GM12891 (cell line): ENCODE measurements around the gene GLCCI1.

Experiments
- DNase-seq: peaks from one replicate; pipeline ENCODE4 v3.0.0; 2011; ENCODE audit warnings: low spot score; ENCODE audit not compliant: insufficient read length
- FAIRE-seq: peaks from 2 replicates; lab custom pipeline; 2011; peaks lifted over from hg19 to GRCh38; lab: Jason Lieb, UNC
- PAX5 ChIP-seq: IDR thresholded peaks from 2 replicates; pipeline ENCODE4 v1.6.1; 2011; ENCODE audit warnings: low read length, moderate library complexity, mild to moderate bottlenecking; ENCODE audit not compliant: insufficient read depth, severe bottlenecking
- POLR2A ChIP-seq: IDR thresholded peaks from 2 replicates; pipeline ENCODE4 v1.6.1; 2011; ENCODE audit warnings: low read depth, low read length, control low read depth
- POLR2AphosphoS5 ChIP-seq: IDR thresholded peaks from 2 replicates; pipeline ENCODE4 v1.6.1; 2011; ENCODE audit warnings: low read depth, low read length, control low read depth
- POU2F2 ChIP-seq: IDR thresholded peaks from 2 replicates; pipeline ENCODE4 v1.6.1; 2011; ENCODE audit warnings: low read depth, mild to moderate bottlenecking, control low read depth, low read length, moderate library complexity
- SPI1 ChIP-seq: IDR thresholded peaks from 2 replicates; pipeline ENCODE4 v1.6.1; 2011; ENCODE audit warnings: low read depth, low read length, control low read depth
- TAF1 ChIP-seq: IDR thresholded peaks from 2 replicates; pipeline ENCODE4 v1.6.1; 2011; ENCODE audit warnings: low read depth, low read length, control low read depth

GLCCI1 gene

DNA sequence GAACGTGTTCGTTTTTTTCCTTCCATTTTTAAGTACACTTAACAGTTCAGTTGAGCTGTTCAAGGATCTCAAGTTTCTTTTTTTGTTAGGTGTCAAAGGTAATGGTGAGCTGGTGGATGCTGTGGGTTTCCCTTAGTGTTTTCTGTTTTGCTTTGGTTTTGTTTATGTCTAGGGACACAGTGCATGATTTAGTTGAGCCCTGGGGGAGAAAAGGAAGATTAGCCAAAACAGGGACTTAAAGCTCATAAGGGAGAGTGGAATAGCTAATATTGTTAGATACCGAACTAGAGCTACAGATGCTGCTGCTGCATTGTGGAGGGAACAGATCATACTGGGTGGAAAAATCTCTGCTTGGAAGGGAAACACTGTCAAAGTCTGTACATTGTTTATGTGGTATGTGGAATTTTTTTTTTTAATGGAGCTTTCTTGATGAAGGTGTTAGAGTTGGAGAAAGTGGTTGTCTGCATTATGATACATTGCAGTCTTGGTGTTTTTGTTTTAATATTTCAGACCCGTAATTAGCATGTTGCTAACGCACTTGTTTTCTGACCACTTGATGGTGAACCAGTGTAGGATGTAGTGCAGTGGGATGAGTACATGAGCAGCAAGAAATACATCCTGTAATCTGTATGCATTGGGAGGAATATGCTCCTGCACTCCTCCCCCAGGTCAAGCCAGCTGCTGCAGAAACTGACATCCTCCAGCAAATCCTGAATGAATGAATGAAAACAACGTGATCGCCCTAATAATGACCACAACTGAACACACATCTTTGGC, 2.1 kb downstream of the GLCCI1 start:
- FAIRE-seq (peak; percentile 80), DNase-seq (no peak)
- TF ChIP-seq POU2F2, result 0 out of 2 replicates have a peak, but pooled peaks have one; percentile 9
- no peak for TF ChIP-seq POLR2AphosphoS5
- TF ChIP-seq POLR2A, result peak; percentile 43; the same call in 1 of the 2 replicates

DNA sequence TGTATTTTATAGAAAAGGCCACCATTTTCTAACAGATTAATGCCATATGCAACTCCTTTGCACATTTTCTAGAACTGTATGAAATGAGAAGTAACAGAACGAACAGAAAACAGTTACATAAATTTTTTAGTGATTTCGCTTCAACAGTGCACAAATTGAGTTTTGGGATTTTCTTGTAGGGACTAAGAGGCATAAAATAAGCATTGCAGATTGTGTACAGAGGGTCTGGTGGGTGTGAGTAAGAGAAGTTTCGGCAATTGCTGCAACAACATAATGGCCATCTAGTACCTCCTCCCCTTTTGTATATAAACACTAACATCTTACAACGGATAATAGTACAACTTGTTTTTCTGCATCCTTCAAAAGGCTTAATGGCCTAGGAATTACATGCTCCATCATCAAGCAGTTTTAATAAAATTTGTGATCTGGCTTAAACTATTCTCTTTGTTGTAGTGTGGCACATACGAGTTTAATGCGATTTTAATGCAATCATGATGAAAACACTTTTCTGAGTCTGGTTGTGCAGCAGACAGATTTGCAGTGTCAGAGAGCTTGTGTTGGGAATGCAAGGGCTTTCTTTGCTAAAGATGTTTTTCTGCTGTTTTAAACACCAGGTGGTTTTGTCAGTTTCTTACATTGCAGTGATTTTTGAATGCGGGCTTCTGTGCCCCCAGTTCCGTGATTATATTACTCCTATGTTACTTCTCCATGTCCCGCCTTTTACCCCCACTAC, 2.9 kb downstream of the GLCCI1 start:
- DNase-seq (no peak), FAIRE-seq (peak; percentile 50)
- TF ChIP-seq POLR2A, result peak; percentile 18; the same call in 1 of the 2 replicates
- no peak; the same call in 1 of the 2 replicates for TF ChIP-seq POLR2AphosphoS5

DNA sequence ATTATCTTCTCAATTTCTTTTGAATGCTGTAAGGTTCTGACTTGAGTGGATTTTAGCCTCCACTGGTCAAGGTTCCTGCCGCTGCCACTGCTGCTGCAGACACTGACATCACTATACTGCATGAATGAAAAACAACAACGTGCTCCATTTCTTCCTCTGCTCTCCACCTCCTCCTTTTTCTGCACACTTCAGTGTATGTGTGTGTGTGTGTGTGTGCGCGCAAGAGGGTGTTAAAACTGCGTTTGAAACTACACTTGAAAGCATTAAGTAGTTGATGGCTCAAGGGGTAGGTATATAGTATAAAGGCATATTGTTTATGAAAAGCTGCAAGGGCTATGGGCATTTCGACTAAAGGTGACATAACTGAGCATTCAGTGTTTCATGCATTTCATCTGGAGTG, 3.5 kb downstream of the GLCCI1 start:
- FAIRE-seq (peak; percentile 55), DNase-seq (no peak)
- TF ChIP-seq TAF1 (no peak), POLR2AphosphoS5 (no peak), POLR2A (peak; percentile 46; the same call in 1 of the 2 replicates), SPI1 (no peak), PAX5 (no peak), POU2F2 (no peak)

DNA sequence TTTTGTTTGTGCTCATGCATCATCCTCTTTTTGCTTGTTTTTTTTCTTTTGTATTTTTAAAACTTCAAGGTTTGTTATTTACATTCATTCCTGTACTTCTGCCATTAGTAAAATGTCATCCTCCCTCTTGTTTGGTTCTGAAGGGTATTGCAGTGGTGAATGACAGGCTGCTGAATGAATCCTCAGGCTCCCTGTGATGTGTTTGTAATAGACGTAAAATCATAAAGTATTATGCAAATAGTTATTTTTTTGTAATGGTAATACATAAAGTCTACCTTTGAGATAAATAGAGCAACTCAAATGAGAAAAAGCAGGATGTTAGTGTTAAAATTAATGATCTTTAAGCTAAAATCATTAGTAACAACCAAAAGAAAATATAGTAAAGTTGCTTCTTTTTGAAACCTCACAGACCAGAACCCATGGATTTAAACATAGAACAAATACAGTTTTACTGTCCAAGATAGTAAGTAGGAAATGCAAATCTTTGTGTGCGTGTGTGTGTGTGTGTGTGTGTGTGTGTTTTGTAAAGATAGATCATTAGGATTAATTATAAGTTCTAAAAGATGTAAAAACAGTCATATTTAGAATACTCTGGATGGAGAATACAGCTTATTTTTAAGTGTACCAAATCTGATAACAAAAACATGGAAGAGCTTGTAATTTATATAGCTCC, 4.5 kb downstream of the GLCCI1 start:
- no peak for FAIRE-seq
- TF ChIP-seq POU2F2 (no peak), TAF1 (no peak), POLR2A (no peak), POLR2AphosphoS5 (no peak)
- no peak for DNase-seq

DNA sequence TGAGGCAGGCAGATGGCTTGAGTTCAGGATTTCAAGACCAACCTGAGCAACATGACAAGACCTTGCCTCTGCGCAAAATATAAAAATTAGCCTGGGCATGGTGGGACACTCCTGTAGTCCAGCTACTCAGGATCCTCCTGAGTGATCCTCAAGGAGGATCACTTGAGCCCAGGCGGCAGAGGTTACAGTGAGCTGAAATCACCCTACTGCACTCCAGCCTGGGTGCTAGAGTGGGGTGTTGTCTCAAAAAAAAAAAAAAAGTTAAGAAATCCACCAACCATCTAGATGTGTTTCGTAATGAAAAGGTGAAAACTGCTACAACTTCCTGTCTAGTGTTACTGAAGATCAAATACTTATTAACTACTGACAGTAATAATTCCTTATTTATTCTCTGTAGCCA, 8.1 kb downstream of the GLCCI1 start:
- peak; percentile 9 for FAIRE-seq
- no peak for DNase-seq
- TF ChIP-seq TAF1 (no peak), SPI1 (no peak), POLR2AphosphoS5 (no peak), PAX5 (no peak), POLR2A (no peak), POU2F2 (no peak)

DNA sequence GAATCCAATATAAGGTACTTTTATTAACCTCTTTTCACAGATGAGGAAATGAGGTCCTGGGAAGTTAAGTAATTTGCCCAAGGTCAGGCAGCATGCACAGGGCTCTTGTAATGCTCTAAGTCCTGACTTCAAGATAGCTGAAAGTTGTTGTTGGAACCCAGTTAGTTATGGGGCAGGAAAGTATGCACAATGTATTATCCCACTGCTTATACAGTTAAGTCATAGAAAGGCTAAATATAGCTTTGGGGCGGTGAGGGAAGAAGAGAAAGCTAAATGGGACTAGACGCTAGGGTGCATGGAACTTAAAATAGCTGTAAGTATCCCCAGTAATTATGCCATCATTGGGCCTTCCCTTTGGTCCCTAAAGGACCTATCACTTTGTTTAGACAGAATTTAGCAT, 9.2 kb downstream of the GLCCI1 start:
- DNase-seq (no peak), FAIRE-seq (peak; percentile 69)
- TF ChIP-seq TAF1 (no peak), SPI1 (no peak), POU2F2 (no peak), POLR2A (no peak), PAX5 (no peak), POLR2AphosphoS5 (no peak)

DNA sequence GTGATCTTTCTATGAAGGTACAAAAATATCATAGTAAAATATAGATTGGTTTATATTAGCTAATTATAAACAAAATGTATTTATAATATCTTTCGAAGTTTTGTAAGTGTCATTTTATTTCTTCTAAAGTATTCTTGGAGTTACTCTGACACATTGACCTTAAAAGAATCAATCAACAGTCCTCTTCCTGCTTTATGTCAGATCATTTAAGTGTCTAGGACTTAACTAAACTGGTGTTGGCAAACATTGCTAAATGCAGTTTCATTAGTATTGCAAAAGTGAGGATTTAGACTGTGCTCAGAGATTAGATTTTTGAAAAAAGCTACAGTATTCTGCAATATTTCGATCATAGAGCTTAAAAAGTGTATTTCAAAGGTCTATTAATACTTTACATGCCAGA, 10.3 kb downstream of the GLCCI1 start:
- FAIRE-seq (no peak), DNase-seq (no peak)
- TF ChIP-seq SPI1, result no peak
- TF ChIP-seq POLR2A, result no peak
- no peak for TF ChIP-seq TAF1
- no peak for TF ChIP-seq PAX5
- TF ChIP-seq POLR2AphosphoS5, result no peak
- TF ChIP-seq POU2F2, result no peak

DNA sequence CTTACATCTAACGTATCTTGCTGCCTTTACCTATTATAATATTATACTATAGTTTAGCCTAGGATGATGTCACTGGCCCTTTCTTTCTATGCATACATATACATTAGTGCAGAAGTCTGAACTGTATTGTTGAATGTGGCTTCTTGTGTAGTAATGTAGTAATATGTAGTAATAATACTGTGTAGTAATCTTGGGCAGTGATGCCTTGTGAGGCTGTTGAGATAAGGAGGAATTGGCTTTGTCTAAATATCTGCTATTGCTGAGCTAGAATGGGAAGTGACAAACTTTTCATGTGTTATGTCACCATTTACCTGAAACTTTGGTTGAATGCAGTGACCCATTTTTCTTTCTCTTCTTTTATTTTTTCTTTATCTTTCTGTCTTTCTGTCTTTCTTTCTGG, 11.0 kb downstream of the GLCCI1 start:
- FAIRE-seq (peak; percentile 69), DNase-seq (no peak)
- TF ChIP-seq SPI1 (peak; percentile 21; the same call in 1 of the 2 replicates), PAX5 (no peak)

DNA sequence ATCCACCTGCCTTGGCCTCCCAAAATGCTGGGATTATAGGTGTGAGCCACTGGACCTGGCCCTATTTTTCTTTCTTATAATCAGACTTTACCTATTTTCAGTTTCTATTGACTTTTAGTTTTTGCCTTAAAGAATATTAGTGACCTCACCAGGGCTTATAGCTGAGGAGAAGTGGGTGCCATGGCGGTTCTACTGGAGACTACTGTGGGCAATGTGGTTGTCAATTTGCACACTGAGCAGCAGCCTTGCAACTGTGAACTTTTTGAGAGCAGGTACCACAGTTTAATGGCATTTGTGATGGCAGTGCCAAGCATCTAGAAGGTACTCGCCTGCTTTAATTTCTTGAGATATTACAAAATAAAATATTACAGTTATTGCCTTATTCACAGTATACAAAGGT, 11.5 kb downstream of the GLCCI1 start:
- TF ChIP-seq TAF1 (no peak), POU2F2 (no peak)
- DNase-seq (no peak), FAIRE-seq (peak; percentile 40)

DNA sequence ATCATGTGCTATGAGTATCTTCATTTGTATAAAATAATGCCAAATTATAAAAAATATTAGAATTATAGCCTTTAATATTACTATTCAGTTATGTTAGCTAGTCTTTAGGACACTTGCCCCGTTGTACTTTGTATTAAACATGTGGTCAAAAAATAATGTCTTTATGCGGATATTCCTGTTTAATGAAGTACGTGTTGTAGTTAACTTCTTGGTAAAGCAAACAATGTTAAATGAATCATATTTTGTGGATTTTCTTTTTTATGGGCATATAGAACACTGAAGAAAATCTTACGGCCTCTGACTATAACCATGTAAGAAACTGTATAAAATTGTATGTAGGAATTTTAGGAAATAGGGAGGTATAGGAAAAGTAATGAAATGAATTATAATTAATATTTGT, 14.3 kb downstream of the GLCCI1 start:
- FAIRE-seq, result no peak
- no peak for DNase-seq
- TF ChIP-seq POU2F2 (no peak), PAX5 (no peak), POLR2AphosphoS5 (no peak), TAF1 (no peak), POLR2A (no peak), SPI1 (no peak)
